OCI-LY7 (cell line): ENCODE measurements around the gene NUB1. TPM values are rescaled to one million over a fixed set of nuclear protein-coding genes. Genes with fewer than 3 reads are reported as not detected.

Experiments used
- BruUV-seq: library from RNA; stranded (reverse); fragments of 400-500 nt; replicated peaks from 2 replicates; lab custom pipeline; 2021; lab: Mats Ljungman, UMichigan
- CTCF ChIA-PET: fragments of 300-600 bp; sonication (Branson Sonifier 250); formaldehyde crosslinking; loops from one replicate; lab custom pipeline; 2022; ENCODE audit warnings: antibody characterized with exemption; ENCODE audit not compliant: unreplicated experiment; lab: Charles Lee
- POLR2A ChIA-PET: fragments of 300-600 bp; sonication (Branson Sonifier 250); formaldehyde crosslinking; loops from one replicate; lab custom pipeline; 2022; ENCODE audit warnings: antibody characterized with exemption; lab: Charles Lee
- DNase-seq: peaks from one replicate; pipeline ENCODE4 v3.0.0-alpha.2; 2015; ENCODE audit warnings: low spot score
- H2AFZ ChIP-seq: fragments of 200-600 bp; sonication (generic), shearing (Covaris generic); 2 replicates; pipeline ENCODE4 v1.6.1; 2014; ENCODE audit warnings: mild to moderate bottlenecking, antibody characterized with exemption, low read length, moderate library complexity
- H3K27ac ChIP-seq: fragments of 200-600 bp; sonication (generic); 2 replicates; pipeline ENCODE4 v1.5.1; 2014; ENCODE audit warnings: mixed run types, low read depth, mild to moderate bottlenecking, moderate library complexity, low read length, inconsistent platforms; ENCODE audit not compliant: poor library complexity, severe bottlenecking
- H3K36me3 ChIP-seq: fragments of 200-600 bp; sonication (generic); 2 replicates; pipeline ENCODE4 v1.6.1; 2014; ENCODE audit warnings: mild to moderate bottlenecking, antibody characterized with exemption, low read length, moderate library complexity, mixed read lengths; ENCODE audit not compliant: insufficient read depth
- H3K4me1 ChIP-seq: fragments of 200-600 bp; sonication (generic); 2 replicates; pipeline ENCODE4 v1.5.1; 2014; ENCODE audit warnings: mild to moderate bottlenecking, low read length; ENCODE audit not compliant: insufficient read depth, poor library complexity, severe bottlenecking
- H3K4me2 ChIP-seq: fragments of 200-600 bp; sonication (generic); 2 replicates; pipeline ENCODE4 v1.6.1; 2014; ENCODE audit warnings: mild to moderate bottlenecking, low read length
- H3K4me3 ChIP-seq: fragments of 200-600 bp; sonication (generic); 2 replicates; pipeline ENCODE4 v1.5.1; 2014; ENCODE audit warnings: mild to moderate bottlenecking, low read depth, low read length; ENCODE audit not compliant: poor library complexity, severe bottlenecking
- H3K79me2 ChIP-seq: fragments of 200-600 bp; sonication (generic); 2 replicates; pipeline ENCODE4 v1.6.1; 2016; ENCODE audit warnings: low read depth, mild to moderate bottlenecking, low read length, moderate library complexity, mixed read lengths; ENCODE audit not compliant: insufficient read depth
- H3K9me2 ChIP-seq: fragments of 200-600 bp; sonication (generic); 2 replicates; pipeline ENCODE4 v1.6.1; 2016; ENCODE audit warnings: mild to moderate bottlenecking, low read length, mixed read lengths; ENCODE audit not compliant: insufficient read depth
- H3K9me3 ChIP-seq: fragments of 200-600 bp; sonication (generic); 2 replicates; pipeline ENCODE4 v1.6.1; 2014; ENCODE audit warnings: mild to moderate bottlenecking, mixed run types, low read length, mixed read lengths
- H4K20me1 ChIP-seq: fragments of 200-600 bp; sonication (generic); 2 replicates; pipeline ENCODE4 v1.6.1; 2014; ENCODE audit warnings: mild to moderate bottlenecking, antibody characterized with exemption, low read length, moderate library complexity, mixed read lengths; ENCODE audit not compliant: insufficient read depth
- EZH2phosphoT487 ChIP-seq: fragments of 200-600 bp; sonication (generic); IDR thresholded peaks from 2 replicates; pipeline ENCODE4 v1.6.1; 2018; ENCODE audit warnings: low read depth, borderline replicate concordance, mild to moderate bottlenecking, mixed run types, antibody characterized with exemption, low read length, moderate library complexity, mixed read lengths
- intact Hi-C: fragments of 100-400 bp; cut with micrococcal nuclease; formaldehyde crosslinking; loops from one replicate; pipeline ENCODE4 v1.10.0; 2022; ENCODE audit not compliant: unreplicated experiment
- total RNA-seq, 2 experiments: library from RNA; depleted of rRNA in 1 of 2; stranded (reverse); fragments of >200 nt in 1 of 2; shearing (Covaris generic) in 1 of 2; gene quantifications; 2 replicates each; pipeline ENCODE4 v1.2.3, GENCODE V29; 2014 to 2022
- TF ChIP-seq, protein P1 (sequence below): fragments of 200-600 bp; sonication (generic); conservative IDR thresholded peaks from 2 replicates; pipeline ENCODE4 v1.5.1; 2014; ENCODE audit warnings: mild to moderate bottlenecking, antibody characterized with exemption, low read length, moderate library complexity, mixed read lengths

Gene NUB1
- total RNA-seq, 2 experiments from 2014 or later = 44.1 to 50.7 TPM

DNA sequence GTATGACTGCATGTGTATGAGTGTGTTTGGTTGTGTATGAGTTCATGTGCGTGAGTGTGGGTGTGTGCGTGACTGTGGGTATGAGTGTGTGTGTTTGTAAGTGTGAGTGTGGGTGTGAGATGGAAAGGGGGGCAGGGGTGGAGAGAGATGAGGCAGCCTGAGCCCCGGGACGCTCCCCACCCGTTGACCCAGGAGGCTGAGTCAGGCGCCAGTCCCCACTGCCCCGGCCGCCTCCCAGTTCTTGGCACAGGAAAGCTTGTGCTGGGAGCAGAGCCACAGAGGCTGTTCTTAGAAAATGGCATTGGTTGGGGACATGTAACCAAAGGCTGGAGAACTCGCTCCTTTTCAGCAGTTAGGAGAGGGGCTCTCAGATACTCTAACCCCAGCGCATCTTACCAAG is 27.8 kb upstream of the NUB1 start:
- intact Hi-C loops = loop anchor here (2.0 kb wide), 1 partner anchor 135 kb away; no protein-coding TSS in a partner anchor
- POLR2A ChIA-PET = no interaction called here
- no peak overlapping the region for H2AFZ ChIP-seq
- no TSS peak for BruUV-seq
- no peaks in the 10 kb centered on the region for H3K79me2 ChIP-seq
- TF ChIP-seq, protein P1, sequence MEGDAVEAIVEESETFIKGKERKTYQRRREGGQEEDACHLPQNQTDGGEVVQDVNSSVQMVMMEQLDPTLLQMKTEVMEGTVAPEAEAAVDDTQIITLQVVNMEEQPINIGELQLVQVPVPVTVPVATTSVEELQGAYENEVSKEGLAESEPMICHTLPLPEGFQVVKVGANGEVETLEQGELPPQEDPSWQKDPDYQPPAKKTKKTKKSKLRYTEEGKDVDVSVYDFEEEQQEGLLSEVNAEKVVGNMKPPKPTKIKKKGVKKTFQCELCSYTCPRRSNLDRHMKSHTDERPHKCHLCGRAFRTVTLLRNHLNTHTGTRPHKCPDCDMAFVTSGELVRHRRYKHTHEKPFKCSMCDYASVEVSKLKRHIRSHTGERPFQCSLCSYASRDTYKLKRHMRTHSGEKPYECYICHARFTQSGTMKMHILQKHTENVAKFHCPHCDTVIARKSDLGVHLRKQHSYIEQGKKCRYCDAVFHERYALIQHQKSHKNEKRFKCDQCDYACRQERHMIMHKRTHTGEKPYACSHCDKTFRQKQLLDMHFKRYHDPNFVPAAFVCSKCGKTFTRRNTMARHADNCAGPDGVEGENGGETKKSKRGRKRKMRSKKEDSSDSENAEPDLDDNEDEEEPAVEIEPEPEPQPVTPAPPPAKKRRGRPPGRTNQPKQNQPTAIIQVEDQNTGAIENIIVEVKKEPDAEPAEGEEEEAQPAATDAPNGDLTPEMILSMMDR = no peak
- no peak for TF ChIP-seq EZH2phosphoT487
- H3K4me3 ChIP-seq = no peak overlapping the region
- H3K27ac ChIP-seq = no peak overlapping the region
- DNase-seq = no peak
- H4K20me1 ChIP-seq = no peaks in the 10 kb centered on the region
- CTCF ChIA-PET = no interaction called here
- no peaks in the 10 kb centered on the region for H3K9me3 ChIP-seq
- H3K4me2 ChIP-seq = no peak overlapping the region
- peaks cover 5% of the 10 kb centered on the region for H3K4me1 ChIP-seq
- H3K36me3 ChIP-seq = no peaks in the 10 kb centered on the region
- H3K9me2 ChIP-seq = no peaks in the 10 kb centered on the region

DNA sequence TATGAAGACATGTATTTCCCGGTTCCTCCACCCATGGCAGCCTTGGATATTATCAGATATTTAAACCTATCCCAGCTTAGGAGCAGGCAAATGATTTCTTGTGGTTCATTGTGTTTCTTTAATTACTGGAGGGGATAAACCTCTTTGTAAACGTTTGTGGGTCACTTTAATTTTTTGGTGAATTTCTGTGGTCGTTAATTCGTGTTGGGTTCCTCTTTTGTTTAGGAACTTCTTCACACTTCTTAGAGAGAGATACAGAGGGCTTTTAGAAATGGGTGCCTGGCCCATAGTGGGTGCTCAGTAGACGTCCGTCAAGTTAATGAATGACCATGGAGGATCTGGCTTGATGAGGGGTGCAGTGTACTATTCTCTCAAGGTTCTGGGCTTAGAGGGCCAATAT is 27.2 kb upstream of the NUB1 start:
- H3K27ac ChIP-seq = no peak overlapping the region
- no peak for DNase-seq
- TF ChIP-seq, protein P1 = no peak
- no peak for TF ChIP-seq EZH2phosphoT487
- H3K9me3 ChIP-seq = 0 out of 2 replicates have a peak, but pooled peaks cover 3% of the 10 kb centered on the region
- BruUV-seq = no TSS peak
- no peaks in the 10 kb centered on the region for H3K36me3 ChIP-seq
- POLR2A ChIA-PET = no interaction called here
- H4K20me1 ChIP-seq = no peaks in the 10 kb centered on the region
- H3K79me2 ChIP-seq = no peaks in the 10 kb centered on the region
- H3K9me2 ChIP-seq = no peaks in the 10 kb centered on the region
- no peak overlapping the region for H2AFZ ChIP-seq
- CTCF ChIA-PET = interaction anchor here (0.6 kb wide), 1 partner anchor 20 kb away, joined by 5 read pairs; no protein-coding TSS in a partner anchor
- H3K4me3 ChIP-seq = no peak overlapping the region
- intact Hi-C loops = loop anchor here (2.0 kb wide), 1 partner anchor 134 kb away; no protein-coding TSS in a partner anchor
- peaks cover 5% of the 10 kb centered on the region for H3K4me1 ChIP-seq
- H3K4me2 ChIP-seq = no peak overlapping the region

DNA sequence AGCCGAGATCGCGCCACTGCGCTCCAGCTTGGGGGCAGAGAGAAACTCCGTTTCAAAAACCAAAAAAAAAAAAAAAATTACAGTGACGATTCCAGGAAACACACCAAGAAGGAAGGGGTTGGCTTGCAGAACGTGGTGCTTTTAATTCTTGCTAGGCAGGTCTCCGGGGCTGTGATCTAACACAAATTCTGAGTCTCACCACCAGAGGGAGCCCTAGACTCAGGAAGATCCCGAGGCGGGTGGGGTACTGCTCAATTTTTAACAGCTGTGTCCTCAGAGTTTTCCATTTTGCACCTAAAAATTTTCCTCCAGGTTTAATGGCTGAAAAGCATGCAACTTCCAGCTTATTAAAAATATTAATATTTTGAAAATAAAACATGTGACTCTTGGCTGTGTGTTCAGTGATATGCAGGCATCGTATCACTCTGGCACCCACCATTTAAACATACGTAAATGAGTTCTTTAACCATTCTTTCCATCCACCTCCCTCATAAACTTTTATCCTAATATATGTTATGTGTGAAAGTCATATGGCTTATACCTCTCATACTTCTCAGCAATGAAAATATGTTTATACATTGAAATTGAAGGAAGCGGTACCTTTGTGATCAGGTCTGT is 26.5 kb upstream of the NUB1 start:
- ChIA-PET CTCF (interaction anchor here (0.6 to 1.4 kb wide), 2 partner anchors 19 to 36 kb away, joined by 5 to 8 read pairs; no protein-coding TSS in a partner anchor), POLR2A (interaction anchor here (0.9 to 1.4 kb wide), 3 partner anchors 11 to 37 kb away, joined by 4 to 7 read pairs (median 5); no protein-coding TSS in a partner anchor)
- Histone ChIP-seq H3K36me3 (no peaks in the 10 kb centered on the region), H3K27ac (no peak overlapping the region), H3K9me3 (0 out of 2 replicates have a peak, but pooled peaks cover 11% of the 10 kb centered on the region), H3K4me1 (peaks cover 5% of the 10 kb centered on the region), H4K20me1 (no peaks in the 10 kb centered on the region), H3K4me2 (peak overlapping the region; percentile 41), H2AFZ (peak overlapping the region; percentile 18; the same call in 1 of the 2 replicates), H3K9me2 (no peaks in the 10 kb centered on the region), H3K4me3 (no peak overlapping the region), H3K79me2 (no peaks in the 10 kb centered on the region)
- intact Hi-C loops = loop anchor here (1.0 to 2.0 kb wide), 2 partner anchors 35 to 134 kb away; no protein-coding TSS in a partner anchor
- TF ChIP-seq EZH2phosphoT487 = no peak
- TF ChIP-seq, protein P1 = peak; percentile 88
- DNase-seq = peak; percentile 82
- BruUV-seq = no TSS peak
